HL-60/S4 (cell line): ENCODE results near the gene ERBB2.

Experiments
- in situ Hi-C: fragments of 300-500 bp; cut with MboI; formaldehyde crosslinking; loops from 2 replicates; pipeline ENCODE4 v1.14.3; 2022; ENCODE audit warnings: low sequenced_read_pairs

Gene ERBB2

DNA sequence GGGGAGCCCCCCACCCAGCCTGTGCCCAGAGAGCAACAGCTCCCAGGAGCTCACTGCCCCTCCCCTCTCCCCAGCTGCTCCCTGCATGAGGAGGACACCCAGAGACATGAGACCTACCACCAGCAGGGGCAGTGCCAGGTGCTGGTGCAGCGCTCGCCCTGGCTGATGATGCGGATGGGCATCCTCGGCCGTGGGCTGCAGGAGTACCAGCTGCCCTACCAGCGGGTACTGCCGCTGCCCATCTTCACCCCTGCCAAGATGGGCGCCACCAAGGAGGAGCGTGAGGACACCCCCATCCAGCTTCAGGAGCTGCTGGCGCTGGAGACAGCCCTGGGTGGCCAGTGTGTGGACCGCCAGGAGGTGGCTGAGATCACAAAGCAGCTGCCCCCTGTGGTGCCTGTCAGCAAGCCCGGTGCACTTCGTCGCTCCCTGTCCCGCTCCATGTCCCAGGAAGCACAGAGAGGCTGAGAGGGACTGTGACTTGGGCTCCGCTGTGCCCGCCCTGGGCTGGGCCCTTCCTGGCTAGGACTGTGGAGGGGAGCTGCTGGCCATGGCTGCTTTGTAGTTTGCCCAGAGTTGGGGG is 34.1 kb upstream of the ERBB2 start:
- in situ Hi-C loops: no loop called here

DNA sequence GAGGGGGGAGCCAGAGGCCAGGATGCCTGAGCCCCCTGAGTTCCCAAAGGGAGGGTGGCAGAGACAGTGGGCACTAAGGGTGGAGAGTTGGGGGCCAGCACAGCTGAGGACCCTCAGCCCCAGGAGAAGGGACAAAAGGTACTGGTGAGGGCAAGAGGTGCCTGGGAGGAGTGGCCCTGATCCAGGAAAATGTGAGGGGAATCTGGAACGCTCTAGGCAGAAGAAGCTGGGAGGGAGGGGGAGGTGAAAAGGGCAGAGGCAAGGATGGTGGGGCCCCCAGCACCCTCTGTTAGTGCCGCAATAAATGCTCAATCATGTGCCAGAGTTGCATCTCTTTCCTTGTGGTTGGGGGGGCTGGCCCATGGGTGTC is 33.6 kb upstream of the ERBB2 start:
- in situ Hi-C loops: no loop called here

DNA sequence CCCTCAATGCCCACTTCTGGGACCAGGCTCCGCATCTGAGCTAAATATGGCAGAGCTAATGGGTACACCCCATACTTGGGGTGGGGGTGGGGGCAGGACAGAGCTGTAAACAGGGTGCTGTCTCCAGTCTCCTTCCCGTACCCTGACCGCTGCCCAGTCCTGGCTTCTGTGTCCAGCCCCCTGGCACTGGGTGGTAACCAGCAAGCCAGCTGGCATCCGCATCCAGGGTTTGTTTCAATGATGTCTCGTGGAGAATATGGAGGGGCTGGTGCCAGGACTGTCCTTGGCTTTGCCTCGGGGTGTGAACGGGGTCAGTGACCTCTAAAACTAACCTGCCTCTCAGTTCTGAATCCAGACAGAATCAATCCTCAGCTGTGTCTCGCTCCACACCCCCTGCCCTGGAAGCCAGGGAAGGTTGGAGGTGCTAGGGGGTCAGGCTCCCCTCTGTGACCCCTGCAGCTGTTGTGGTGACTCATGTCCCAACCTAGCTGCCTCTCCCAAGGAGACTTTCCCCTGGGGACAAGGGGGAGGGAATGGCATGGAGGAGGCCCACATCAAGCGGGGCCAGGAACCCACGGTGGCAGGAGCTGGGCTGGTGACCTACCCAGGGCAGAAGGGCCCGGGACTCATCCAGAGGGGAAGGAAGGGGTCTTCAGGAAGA is 33.1 kb upstream of the ERBB2 start:
- in situ Hi-C loops: no loop called here

DNA sequence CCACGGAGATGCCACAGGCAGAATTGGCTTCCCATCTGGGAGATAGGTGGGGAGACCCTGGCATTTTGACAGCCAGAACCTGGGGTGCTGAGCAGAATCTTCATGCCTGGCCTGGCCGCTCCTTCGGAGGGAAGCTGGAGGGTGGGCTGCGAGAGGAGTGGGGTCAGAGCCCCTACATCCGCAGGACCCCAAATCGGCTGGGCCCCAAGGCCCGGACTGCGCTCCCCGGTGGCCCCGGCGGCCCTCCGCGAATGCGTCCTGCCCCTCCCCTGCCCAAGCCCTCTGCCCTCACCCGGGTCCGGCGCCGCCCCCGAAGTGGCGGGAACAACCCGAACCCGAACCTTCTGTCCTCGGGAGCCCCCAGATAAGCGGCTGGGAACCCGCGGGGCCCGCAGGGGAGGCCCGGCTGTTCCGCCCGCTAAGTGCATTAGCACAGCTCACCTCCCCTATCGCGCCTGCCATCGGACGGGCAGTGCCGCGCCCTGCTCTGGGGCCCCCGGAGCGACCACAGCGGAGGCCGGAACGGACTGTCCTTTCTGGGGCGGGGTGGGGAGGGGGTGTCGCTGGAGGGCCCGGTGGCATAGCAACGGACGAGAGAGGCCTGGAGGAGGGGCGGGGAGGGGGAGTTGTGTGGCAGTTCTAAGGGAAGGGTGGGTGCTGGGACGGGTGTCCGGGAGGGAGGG is 32.5 kb upstream of the ERBB2 start:
- in situ Hi-C loops: no loop called here

DNA sequence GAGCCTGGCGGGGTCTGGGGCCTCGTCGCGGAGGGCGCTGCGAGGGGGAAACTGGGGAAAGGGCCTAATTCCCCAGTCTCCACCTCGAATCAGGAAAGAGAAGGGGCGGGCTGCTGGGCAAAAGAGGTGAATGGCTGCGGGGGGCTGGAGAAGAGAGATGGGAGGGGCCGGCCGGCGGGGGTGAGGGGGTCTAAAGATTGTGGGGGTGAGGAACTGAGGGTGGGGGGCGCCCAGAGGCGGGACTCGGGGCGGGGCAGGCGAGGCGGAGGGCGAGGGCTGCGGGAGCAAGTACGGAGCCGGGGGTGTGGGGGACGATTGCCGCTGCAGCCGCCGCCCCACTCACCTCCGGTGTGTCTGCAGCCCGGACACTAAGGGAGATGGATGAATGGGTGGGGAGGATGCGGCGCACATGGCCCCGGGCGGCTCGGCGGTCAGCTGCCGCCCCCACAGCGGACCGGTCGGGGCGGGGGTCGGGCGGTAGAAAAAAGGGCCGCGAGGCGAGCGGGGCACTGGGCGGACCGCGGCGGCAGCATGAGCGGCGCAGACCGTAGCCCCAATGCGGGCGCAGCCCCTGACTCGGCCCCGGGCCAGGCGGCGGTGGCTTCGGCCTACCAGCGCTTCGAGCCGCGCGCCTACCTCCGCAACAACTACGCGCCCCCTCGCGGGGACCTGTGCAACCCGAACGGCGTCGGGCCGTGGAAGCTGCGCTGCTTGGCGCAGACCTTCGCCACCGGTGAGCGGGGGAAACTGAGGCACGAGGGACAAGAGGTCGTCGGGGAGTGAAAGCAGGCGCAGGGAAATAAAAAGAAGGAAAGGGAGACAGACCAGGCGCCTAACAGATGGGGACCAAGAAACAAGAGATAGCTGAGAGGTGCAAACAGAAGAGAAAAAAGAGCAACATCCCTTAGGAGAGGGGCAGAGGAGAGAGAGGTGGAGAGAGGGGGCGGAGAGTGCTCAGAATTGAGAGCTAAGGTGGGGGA is 31.6 kb upstream of the ERBB2 start, which contains the start of gene PNMT:
Gene PNMT, plus strand, starts transcription at position 509 of the 980 bp plus-strand sequence. Its CDS starts 23 bp downstream, at position 532.
- in situ Hi-C loops: no loop called here

GRCh38 chr17:39669897-39670735 is 29.7 kb upstream of the ERBB2 start:
- in situ Hi-C loops: no loop called here

- in situ Hi-C loops: no loop called here
These were observed 29.1 kb upstream of the ERBB2 start for GRCh38 chr17:39670746-39671145.

GRCh38 chr17:39671651-39672521 is 28.0 kb upstream of the ERBB2 start:
- in situ Hi-C loops: no loop called here

- in situ Hi-C loops: no loop called here
These were observed 27.1 kb upstream of the ERBB2 start for GRCh38 chr17:39672522-39673334.

DNA sequence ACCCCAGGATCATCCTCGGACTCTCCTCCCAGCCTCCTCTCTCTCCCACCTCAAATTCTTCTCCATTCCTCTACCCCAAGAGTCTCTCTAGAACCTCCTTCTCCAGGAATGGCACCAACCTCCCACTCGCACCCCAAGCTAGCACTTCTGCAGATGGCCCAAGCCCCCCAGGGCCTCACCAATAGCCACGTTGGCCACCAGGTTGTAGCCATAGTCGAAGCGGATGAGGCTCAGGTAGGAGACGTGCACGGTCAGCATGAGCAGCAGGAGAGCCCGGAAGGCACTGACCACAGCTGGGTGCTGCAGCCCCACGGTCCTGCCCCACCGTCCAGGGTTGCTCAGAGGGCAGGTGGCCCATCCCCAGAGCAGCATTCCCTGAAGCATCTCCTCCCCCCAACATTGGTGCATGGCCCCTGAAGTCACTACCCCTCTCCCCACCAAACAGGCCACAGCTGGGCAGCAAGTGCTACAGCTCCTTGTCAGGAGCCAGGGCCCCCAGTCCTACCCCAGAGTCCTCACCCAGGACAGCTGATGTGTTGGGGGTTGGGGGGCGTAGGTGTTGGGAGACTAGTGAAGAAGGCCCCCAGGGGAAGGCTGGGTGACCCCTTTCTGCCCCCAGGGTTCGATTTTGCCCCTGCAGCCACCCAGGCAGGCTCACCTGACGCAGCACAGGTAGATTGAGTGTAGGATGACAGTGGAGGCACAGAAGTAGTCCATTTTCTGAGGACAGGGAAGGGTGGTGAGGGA is 26.4 kb upstream of the ERBB2 start:
- in situ Hi-C loops: no loop called here

GRCh38 chr17:39674179-39674578 is 25.7 kb upstream of the ERBB2 start:
- in situ Hi-C loops: no loop called here

GRCh38 chr17:39674702-39675389 is 25.0 kb upstream of the ERBB2 start:
- in situ Hi-C loops: no loop called here

DNA sequence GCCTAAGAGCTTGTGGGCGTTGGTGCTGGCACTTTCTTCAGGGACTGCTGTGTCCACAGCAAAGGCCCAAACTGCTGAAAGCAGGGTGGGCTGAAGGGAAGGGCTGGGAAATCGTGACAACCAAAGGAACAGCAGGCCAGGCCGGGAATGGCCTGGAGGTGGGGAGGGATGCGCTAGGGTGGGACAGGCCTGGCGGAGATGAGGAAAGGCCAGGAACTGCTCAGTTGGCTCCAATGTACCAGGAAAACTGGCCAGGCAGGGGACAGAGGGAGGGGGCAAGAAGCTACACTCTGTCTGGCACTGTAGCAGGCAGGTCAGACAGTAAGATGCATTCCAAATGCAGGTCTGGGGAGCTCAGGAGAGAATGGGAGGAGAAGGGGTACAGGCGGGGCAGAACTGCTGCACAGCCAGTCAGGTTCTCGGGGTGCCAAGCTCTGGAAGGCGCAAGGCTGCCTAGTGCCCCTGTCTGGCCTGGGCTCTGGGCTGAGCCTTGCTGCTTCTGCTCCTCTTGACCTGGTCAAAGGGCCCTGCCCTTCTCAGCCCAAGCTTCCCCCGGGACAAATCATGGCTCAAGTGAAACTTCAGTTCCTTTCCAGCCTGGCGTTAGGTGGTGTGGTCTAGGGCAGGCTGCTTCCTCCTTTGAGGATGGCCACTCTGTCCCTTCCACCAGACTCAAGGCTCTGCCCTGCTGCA is 24.3 kb upstream of the ERBB2 start:
- in situ Hi-C loops: no loop called here

DNA sequence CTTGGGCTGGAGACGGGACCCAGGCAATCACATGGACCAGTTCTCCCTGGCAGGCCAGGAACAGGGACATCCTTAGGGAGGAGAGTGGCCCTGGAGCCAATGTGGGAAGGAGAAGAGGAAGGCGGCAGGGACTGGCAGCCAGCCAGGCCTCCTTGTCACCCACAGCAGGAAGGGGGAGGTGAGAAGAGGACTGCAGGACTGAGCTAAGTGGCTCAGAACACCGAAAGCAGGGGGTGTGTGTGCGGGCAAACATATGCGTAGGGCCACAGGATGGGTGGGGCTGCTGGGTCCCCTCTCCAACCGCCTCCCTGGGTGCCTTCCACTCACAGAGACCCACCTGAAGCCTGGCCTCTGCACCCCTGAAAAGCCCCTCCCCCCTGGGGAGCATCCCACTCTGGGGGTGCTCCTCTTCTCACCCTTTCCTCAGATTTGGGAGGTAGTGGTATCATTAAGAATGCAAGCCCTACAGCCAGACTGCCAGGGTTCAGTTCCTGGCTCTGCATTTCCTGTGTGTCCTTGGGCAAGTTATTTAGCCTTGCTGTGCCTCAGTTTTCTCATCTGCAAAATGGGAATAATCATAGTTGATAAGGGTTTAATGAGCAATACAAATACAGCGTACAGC is 23.6 kb upstream of the ERBB2 start:
- in situ Hi-C loops: no loop called here

DNA sequence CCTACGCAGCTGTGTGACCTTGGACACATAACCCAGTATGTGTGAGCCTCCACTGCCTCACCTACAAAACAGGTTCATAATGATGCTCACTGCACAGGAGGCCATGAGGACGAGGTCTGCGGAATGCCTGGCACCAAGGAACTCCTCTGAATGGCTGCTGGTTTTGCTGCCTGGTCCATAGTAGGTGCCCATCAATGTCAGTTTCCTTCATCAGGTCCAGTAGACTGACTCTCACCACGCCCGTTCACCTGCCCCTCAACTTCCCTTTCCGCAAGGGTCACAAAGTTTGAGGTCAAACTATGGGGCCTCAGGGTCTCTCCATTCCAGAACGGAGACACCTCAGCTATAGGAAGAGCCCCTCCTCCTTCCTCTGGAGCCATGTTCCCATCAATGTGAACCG is 22.8 kb upstream of the ERBB2 start:
- in situ Hi-C loops: no loop called here
